ENCODE data around the gene PIGS. TPM values are rescaled to one million over a fixed set of nuclear protein-coding genes. Genes with fewer than 3 reads are reported as not detected.

PIGS gene
- total RNA-seq, 4 donors from 2014 or later = 47.0 to 188 (median 107) TPM

GRCh38 chr17:28570716-28571360 is 486 bp downstream of the PIGS start:
- DNase-seq = peak; percentile 65 to 78 (median 73)
- peaks cover 5 to 51% (median 13%) of the 10 kb centered on the region in 4 donors for H3K4me1 ChIP-seq

DNA sequence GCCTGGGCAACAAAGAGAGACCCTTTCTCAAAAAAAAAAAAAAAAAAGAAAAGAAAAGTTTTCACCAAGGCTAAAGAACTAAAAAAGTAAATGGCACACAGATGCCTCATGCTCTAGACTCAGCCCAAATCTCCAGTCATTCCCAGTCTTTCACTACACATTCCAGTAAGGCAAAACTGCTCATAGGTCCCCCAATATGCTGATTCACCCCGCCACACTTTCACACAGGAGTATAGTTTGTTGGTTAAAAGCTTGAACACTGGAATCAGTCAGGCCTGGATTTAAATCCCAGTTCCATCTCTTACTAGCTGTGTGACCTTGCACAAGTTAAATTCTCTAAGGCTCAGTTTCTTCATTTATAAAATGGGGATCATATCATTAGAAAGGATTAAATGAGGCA is 1.9 kb downstream of the PIGS start:
- no peaks in the 10 kb centered on the region for H3K27me3 ChIP-seq
- no peak overlapping the region for H3K27ac ChIP-seq
- H3K36me3 ChIP-seq = peaks cover 0 to 20% (median 0%) of the 10 kb centered on the region in 3 donors
- DNase-seq = no peak
- H3K4me1 ChIP-seq = peaks cover 5 to 42% (median 13%) of the 10 kb centered on the region in 4 donors
- no peaks in the 10 kb centered on the region for H3K9me3 ChIP-seq
- H3K4me3 ChIP-seq = no peak overlapping the region
- TF ChIP-seq CTCF (IDR thresholded peaks at IDR 0.05) (no peak), POLR2A (IDR thresholded peaks at IDR 0.05) (no peak)

More at GRCh38 chr17:28570716-28571360, 486 bp downstream of the PIGS start:
- H3K27ac ChIP-seq = peak overlapping the region; percentile 82 to 91 (median 86)
- no peak for TF ChIP-seq CTCF (IDR thresholded peaks at IDR 0.05)
- no peak for TF ChIP-seq POLR2A (IDR thresholded peaks at IDR 0.05)
- no peaks in the 10 kb centered on the region for H3K9me3 ChIP-seq
- H3K36me3 ChIP-seq = peaks cover 0 to 20% (median 0%) of the 10 kb centered on the region in 3 donors
- no peaks in the 10 kb centered on the region for H3K27me3 ChIP-seq
- peak overlapping the region; percentile 79 to 93 (median 88) for H3K4me3 ChIP-seq

DNA sequence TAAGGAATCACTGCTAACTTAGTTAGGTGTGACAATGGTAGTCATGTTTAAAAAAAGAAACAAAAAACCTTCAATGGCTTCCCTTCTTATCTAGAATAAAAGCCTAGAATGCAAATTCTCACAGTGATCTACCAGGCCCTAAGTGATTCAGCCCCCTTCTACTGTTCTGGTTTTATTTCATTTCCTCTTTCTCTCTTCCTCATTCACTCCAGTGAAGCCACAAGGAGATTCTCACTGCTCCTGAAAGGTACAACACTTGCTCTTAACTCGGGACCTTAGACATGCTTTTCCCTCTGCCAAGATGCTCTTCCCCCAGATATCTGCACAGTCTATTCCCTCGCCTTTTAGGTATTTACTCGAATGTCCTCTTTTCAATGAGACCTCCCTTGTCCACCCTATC is 3.7 kb downstream of the PIGS start:
- Histone ChIP-seq H3K4me1 (peaks cover 4 to 30% (median 13%) of the 10 kb centered on the region in 4 donors), H3K27ac (no peak overlapping the region), H3K36me3 (peaks cover 0 to 36% (median 0%) of the 10 kb centered on the region in 3 donors), H3K27me3 (no peaks in the 10 kb centered on the region), H3K4me3 (no peak overlapping the region), H3K9me3 (no peaks in the 10 kb centered on the region)
- no peak for TF ChIP-seq POLR2A (IDR thresholded peaks at IDR 0.05)
- TF ChIP-seq CTCF (IDR thresholded peaks at IDR 0.05) = no peak
- no peak for DNase-seq

DNA sequence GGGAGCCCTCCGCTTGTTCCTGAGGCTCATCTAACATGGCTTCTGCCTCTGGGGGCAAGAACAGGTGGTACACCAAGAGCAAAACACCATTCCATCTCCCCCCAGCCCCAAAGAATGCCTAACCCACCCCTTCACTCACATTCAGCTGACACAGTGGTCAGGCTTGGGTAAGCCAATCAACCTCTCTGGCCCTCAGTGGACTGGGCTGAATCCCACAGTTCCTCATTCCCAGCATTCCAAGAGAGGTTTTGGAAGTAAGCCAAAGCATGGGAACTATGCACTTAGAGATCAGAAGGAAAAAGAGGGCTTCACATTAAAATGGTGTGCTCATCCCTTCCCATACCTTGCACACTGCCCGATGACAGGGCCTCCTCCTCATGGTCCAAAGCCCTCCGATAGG is 7.8 kb downstream of the PIGS start:
- no peak for DNase-seq
- Histone ChIP-seq H3K9me3 (no peaks in the 10 kb centered on the region), H3K4me1 (peaks cover 0 to 6% (median 4%) of the 10 kb centered on the region in 4 donors), H3K27ac (no peak overlapping the region), H3K36me3 (peaks cover 0 to 70% (median 0%) of the 10 kb centered on the region in 3 donors), H3K4me3 (no peak overlapping the region), H3K27me3 (no peaks in the 10 kb centered on the region)
- no peak for TF ChIP-seq CTCF (IDR thresholded peaks at IDR 0.05)
- TF ChIP-seq POLR2A (IDR thresholded peaks at IDR 0.05) = no peak

DNA sequence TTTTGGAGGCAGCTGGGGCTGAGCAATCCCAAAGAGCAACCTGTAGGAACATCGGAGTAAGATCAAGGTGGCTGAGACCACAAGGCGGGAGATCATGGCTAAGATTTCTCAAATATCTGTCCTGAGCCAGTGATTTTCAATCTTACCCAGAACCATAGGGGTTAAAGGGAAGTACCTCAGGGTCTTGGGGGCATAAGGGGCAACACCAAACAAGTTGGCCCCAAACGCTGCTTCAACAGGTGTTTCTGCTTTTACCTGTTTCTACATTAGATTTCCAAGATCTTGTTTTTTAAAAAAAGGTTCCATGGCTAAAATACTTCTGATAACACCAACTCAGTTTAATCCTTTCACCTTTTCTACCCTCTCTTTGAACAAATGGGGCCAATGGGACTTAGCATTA is 16.3 kb downstream of the PIGS start:
- TF ChIP-seq CTCF (IDR thresholded peaks at IDR 0.05) (no peak), POLR2A (IDR thresholded peaks at IDR 0.05) (no peak)
- no peak for DNase-seq
- Histone ChIP-seq H3K36me3 (peaks cover 0 to 68% (median 0%) of the 10 kb centered on the region in 3 donors), H3K27me3 (no peaks in the 10 kb centered on the region), H3K9me3 (no peaks in the 10 kb centered on the region), H3K4me1 (peaks cover 0 to 13% (median 4%) of the 10 kb centered on the region in 4 donors), H3K4me3 (no peak overlapping the region), H3K27ac (no peak overlapping the region)
